GM12875 (cell line): ENCODE results near the gene FABP3.
A peak's percentile ranks its signal among the peaks of the same experiment; 100 is the strongest.

ENCODE experiments used
- H3K4me3 ChIP-seq: one replicate; pipeline ENCODE4 v1.5.1; 2011; ENCODE audit warnings: low read depth, low read length, control low read depth
- CTCF ChIP-seq: IDR thresholded peaks from 2 replicates; pipeline ENCODE4 v1.5.1; 2011; ENCODE audit warnings: low read depth, mild to moderate bottlenecking, control low read depth, inconsistent platforms, low read length, moderate library complexity, borderline replicate concordance; ENCODE audit not compliant: insufficient read depth

FABP3 gene

GRCh38 chr1:31345635-31346034 lies 27.2 kb downstream of the FABP3 start:
- TF ChIP-seq CTCF: no peak
- H3K4me3 ChIP-seq: no peak overlapping the region

DNA sequence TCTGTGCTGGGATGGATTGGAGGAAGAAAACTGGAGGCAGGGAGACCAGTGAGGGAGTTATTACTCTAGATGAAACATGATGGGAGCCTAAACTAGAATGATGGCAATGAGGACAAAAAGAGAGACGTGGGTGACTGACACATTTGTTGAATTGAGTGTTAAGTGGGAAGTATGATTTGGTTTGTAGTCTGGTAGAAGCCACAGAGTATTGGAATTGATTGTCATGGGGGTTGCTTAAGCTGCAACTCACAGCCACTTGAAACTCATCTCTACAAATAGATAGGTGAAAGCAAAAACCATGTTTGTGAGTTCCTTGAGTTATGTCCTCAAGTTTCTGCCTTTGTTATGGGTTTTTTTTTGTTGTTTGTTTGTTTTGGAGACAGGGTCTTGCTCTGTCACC lies 28.4 kb downstream of the FABP3 start:
- no peak overlapping the region for H3K4me3 ChIP-seq
- TF ChIP-seq CTCF: no peak

- TF ChIP-seq CTCF: no peak
Observed at GRCh38 chr1:31336687-31337467, 36.0 kb downstream of the FABP3 start.

GRCh38 chr1:31335007-31335406 lies 37.9 kb downstream of the FABP3 start:
- 0 out of 2 replicates have a peak, but pooled peaks have one; percentile 18 for TF ChIP-seq CTCF
- no peak overlapping the region for H3K4me3 ChIP-seq

More at GRCh38 chr1:31336687-31337467, 36.0 kb downstream of the FABP3 start:
- no peak overlapping the region for H3K4me3 ChIP-seq

- TF ChIP-seq CTCF: no peak
- H3K4me3 ChIP-seq: no peak overlapping the region
Observed at GRCh38 chr1:31327381-31327780, 45.5 kb downstream of the FABP3 start.

GRCh38 chr1:31326461-31326860 lies 46.4 kb downstream of the FABP3 start:
- no peak overlapping the region for H3K4me3 ChIP-seq

More at GRCh38 chr1:31326461-31326860, 46.4 kb downstream of the FABP3 start:
- no peak for TF ChIP-seq CTCF
